Measurements from ENCODE around the gene PTGES.

Gene PTGES

DNA sequence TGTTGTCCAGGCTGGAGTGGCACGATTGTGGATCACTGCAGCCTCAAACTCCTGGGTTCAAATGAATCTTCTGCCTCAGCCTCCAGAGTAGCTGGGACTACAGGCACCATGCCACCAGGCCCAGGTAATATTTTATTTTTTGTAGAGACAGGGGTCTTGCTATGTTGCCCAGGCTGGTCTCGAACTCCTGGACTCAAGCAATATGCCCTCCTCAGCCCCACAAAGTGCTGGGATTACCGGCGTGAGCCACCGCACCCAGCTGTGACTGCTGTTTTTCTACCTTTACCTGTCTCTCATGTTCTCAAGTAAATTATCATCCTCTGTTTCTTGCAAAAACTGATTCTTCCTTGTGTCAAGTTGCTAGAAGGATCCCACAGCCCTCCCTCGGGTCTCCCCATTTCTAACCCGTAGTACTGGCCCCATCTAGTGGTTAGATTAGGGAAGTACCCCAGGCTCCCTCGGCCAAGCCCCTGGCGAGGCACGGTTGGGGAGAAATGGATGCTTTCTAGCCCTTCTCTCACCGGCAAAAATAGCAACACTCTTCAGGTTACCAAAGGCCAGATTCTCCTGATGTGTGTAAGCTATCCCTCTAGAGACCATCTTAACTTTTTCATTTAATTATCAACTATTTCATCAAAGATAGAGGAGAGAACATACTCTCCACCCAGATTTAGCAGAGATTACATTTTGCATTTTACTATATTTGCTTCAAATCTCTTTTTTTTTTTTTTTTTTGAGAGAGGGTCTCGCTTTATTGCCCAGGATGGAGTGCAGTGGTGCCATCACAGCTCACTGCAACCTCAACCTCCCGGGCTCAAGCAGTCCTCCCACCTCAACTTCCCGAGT, 30.9 kb upstream of the PTGES start:
- in situ Hi-C loops (cut with MboI; ENCODE audit: low pct_unique_long_range_greater_than_20kb, low sequenced_read_pairs, unreplicated experiment) = loop anchor here (10.0 to 25.0 kb wide), 3 partner anchors 49 to 646 kb away; partner anchors contain the start of gene PRRX2
- DNase-seq (ENCODE audit: low spot score) = peak; percentile 87
- TF ChIP-seq, protein P1, sequence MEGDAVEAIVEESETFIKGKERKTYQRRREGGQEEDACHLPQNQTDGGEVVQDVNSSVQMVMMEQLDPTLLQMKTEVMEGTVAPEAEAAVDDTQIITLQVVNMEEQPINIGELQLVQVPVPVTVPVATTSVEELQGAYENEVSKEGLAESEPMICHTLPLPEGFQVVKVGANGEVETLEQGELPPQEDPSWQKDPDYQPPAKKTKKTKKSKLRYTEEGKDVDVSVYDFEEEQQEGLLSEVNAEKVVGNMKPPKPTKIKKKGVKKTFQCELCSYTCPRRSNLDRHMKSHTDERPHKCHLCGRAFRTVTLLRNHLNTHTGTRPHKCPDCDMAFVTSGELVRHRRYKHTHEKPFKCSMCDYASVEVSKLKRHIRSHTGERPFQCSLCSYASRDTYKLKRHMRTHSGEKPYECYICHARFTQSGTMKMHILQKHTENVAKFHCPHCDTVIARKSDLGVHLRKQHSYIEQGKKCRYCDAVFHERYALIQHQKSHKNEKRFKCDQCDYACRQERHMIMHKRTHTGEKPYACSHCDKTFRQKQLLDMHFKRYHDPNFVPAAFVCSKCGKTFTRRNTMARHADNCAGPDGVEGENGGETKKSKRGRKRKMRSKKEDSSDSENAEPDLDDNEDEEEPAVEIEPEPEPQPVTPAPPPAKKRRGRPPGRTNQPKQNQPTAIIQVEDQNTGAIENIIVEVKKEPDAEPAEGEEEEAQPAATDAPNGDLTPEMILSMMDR (IDR thresholded peaks at IDR 0.05; ENCODE audit: extremely low read depth, insufficient read depth, missing control alignments) = peak; percentile 84

DNA sequence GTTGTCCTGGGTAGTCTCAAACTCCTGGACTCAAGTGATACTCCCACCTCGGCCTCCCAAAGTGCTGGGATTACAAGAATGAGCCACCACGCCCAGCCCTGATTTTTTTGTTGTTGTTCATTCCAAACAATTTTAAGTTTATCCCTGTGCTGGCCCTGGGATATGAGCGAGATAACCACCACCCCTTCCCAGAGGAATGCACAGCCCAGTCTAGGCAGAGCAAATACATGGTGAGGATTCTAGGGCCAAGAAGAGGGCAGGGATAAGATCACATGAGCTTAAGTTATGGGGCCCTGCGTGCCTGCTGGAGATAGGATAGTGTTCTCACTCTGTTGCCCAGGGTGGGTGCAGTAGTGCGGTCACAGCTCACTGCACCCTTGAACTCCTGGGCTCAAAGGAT, 29.1 kb upstream of the PTGES start:
- no peak for DNase-seq (ENCODE audit: low spot score)
- in situ Hi-C loops (cut with MboI; ENCODE audit: low pct_unique_long_range_greater_than_20kb, low sequenced_read_pairs, unreplicated experiment) = loop anchor here (10.0 to 25.0 kb wide), 3 partner anchors 47 to 645 kb away; partner anchors contain the start of gene PRRX2
- TF ChIP-seq, protein P1 (IDR thresholded peaks at IDR 0.05; ENCODE audit: extremely low read depth, insufficient read depth, missing control alignments) = no peak

DNA sequence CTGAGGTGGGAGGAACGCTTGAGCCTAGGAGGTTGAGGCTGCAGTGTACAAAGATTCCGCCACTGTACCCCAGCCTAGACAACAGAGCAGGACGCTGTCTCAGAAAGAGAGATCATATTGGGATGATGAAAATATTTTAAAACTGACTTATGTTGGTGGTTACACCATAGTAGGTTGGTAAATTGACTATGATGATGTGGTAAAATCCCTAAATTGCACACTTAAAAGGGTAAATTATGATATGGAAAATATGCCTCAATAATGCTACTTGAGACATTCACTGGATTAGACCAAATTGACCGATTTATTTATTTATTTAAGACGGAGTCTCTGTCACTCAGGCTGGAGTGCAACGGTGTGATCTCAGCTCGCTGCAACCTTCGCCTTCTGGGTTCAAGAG, 28.3 kb upstream of the PTGES start:
- in situ Hi-C loops (cut with MboI; ENCODE audit: low pct_unique_long_range_greater_than_20kb, low sequenced_read_pairs, unreplicated experiment) = loop anchor here (10.0 to 25.0 kb wide), 3 partner anchors 46 to 644 kb away; partner anchors contain the start of gene PRRX2
- TF ChIP-seq, protein P1 (IDR thresholded peaks at IDR 0.05; ENCODE audit: extremely low read depth, insufficient read depth, missing control alignments) = no peak

DNA sequence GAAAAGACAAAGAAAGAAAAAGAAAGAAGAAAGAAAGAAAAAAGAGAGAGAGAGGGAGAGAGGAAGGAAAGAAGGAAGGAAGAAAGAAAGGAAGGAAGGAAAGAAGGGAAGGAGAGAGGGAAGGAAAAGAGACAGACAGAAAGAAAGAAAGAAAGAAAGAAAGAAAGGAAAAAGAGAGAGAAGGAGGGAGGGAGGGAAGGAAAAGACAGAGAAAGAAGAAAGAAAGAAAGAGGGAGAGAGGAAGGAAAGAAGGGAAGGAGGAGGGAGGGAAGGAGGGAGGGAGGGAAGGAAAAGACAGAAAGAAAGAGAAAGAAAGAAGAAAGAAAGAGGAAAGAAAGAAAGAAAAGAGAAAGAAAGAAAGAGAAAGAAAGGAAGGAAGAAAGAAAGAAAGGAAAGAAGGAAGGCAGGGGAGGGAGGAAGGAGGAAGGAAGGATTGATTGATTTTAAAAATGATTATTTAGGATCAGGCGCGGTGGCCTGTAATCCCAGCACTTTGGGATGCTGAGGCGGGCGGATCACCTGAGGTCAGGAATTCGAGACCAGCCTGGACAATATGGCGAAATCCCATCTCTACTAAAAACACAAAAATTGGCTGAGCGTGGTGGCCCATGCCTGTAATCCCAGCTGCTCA, 26.8 kb upstream of the PTGES start:
- DNase-seq (ENCODE audit: low spot score) = no peak
- TF ChIP-seq, protein P1 (IDR thresholded peaks at IDR 0.05; ENCODE audit: extremely low read depth, insufficient read depth, missing control alignments) = no peak
- in situ Hi-C loops (cut with MboI; ENCODE audit: low pct_unique_long_range_greater_than_20kb, low sequenced_read_pairs, unreplicated experiment) = loop anchor here (10.0 to 25.0 kb wide), 3 partner anchors 45 to 642 kb away; partner anchors contain the start of gene PRRX2

More for the DNA sequence above, 28.3 kb upstream of the PTGES start:
- DNase-seq (ENCODE audit: low spot score) = no peak

DNA sequence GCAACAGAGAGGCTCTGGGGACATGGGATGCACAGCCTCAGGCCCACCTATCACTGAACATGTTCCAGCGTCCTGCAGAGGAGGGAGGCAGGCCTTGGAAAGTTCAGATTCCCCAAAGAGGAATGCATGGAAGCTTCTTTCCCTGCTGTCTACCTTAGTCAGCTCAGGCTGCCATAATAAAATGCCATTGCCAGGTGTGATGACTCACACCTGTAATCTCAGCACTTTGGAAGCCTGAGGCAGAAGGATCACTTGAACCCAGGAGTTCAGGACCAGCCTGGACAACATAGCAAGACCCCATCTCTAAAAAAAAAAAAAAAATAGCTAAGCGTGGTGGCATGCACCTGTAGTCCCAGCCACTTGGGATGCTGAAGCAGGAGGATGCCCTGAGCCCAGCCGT, 25.6 kb upstream of the PTGES start:
- no peak for DNase-seq (ENCODE audit: low spot score)
- TF ChIP-seq, protein P1 (IDR thresholded peaks at IDR 0.05; ENCODE audit: extremely low read depth, insufficient read depth, missing control alignments) = no peak
- in situ Hi-C loops (cut with MboI; ENCODE audit: low pct_unique_long_range_greater_than_20kb, low sequenced_read_pairs, unreplicated experiment) = loop anchor here (25.0 kb wide), 2 partner anchors 116 to 641 kb away; partner anchors contain the start of gene PRRX2

DNA sequence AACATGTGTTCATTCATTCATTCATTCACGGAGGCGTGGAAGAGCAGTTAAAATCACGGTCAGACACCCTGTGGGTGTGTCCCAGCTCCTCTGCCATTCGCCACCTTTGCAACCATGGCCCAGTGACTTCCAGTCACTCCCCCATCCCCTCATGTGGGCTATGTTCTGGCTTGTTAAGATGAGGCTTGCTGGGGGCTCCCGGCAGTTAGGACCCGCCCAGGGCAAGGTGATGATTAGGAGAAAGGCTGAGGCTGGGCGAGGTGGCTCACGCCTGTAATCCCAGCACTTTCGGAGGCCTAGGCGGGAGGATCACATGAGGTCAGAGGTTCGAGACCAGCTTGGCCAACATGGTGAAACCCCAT, 24.9 kb upstream of the PTGES start:
- in situ Hi-C loops (cut with MboI; ENCODE audit: low pct_unique_long_range_greater_than_20kb, low sequenced_read_pairs, unreplicated experiment) = loop anchor here (25.0 kb wide), 2 partner anchors 115 to 640 kb away; partner anchors contain the start of gene PRRX2
- TF ChIP-seq, protein P1 (IDR thresholded peaks at IDR 0.05; ENCODE audit: extremely low read depth, insufficient read depth, missing control alignments) = no peak

More for the DNA sequence above, 24.9 kb upstream of the PTGES start:
- no peak for DNase-seq (ENCODE audit: low spot score)
